GM18870 (cell line): ENCODE measurements around the gene SPDYE4.

Experiments
- ATAC-seq: cut with Tn5 transposase; IDR thresholded peaks from one replicate; pipeline ENCODE4 v1.9.1; 2021; ENCODE audit warnings: moderate library complexity; ENCODE audit not compliant: unreplicated experiment

SPDYE4 gene

DNA sequence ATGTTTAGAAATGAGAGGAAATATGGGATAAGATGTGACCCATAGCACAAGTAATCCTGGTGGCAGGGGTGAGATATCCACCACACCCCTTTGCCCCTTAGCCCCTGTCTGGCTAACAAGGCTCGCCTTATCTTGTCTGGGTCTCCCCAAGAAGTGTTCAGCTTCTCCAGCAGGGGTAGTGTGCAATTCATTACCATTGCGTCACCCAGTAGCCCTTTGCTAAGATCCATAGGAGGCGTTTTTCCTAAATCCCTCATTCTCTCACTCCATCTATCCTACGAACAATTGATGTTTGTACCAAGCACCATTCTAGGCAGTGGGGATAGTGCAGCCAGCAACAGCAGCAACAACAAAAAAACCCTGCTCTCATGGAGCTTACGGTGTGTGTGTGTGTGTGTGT is 44.5 kb downstream of the SPDYE4 start:
- ATAC-seq, result no peak

DNA sequence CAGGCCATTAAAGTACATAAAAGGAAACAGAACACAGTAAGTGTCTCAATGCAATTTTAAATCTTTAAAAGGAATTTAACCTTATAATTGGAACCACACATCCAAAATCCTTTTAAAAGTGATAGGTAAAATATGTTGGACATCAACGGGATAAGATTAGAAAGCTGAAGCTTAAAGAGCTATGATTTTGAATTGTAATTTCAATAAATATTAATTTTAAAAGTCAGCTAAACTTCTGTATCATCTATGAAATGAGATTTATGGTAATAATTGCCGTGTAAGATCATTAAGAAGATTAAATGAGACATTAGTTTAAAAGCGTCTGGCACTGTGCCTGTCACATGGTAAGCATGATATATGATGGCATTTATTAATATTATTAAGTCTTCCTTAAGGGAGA is 45.0 kb downstream of the SPDYE4 start:
- no peak for ATAC-seq

DNA sequence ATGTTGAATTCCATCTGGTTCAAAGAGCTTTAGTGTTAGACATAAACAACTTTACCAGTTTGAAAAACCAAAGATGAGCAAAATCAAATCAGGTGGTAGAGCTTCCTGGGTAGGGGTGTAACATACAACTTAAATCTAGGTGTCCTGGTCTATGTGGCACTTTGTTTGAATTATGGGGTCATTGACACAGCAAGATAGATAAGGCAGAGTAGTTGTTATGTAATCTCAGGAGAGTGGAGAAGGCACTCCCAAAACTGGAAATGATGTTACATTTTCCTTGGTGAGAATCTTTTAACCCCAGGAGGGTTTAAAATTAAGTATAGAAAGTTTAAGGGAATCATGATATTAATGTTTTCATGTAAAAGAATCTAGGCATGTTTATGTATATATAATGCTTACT is 45.6 kb downstream of the SPDYE4 start:
- no peak for ATAC-seq

DNA sequence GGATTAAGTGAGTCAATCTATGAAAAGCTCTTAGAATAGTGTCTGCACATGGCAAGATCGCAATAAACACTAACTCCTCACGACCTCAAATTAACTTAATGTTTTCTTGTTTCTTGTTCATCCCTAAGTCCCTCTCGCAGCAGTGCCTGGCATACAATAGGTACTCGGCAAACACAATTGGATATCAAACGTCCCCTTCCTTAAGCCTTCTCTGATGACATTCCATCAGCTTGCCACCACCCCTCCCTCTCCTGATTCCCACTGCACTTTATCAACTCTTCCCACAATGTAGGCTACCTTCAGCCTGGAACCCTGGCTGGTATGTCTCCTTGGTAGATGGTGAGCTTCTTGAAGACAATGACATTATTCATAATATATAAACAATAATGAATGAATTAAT is 47.1 kb downstream of the SPDYE4 start:
- ATAC-seq, result no peak

DNA sequence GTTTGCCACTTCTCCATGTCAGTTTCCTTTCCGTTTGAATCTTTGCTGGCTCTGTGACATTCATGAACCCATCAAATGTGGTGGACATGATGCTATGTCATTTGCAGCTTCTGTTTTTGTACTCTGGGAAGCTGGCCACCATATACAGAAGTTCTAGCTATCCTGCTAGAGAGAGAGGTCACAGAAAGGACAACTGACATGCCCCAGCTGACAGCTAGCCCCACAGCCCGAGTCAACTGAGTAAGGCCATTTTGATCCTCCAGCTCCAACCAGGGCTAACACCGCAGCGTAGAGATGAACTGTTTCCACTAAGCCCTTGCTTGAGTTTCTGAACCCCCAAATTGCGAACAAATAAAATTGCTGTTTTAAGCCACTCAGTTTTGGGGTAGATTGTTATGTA is 47.5 kb downstream of the SPDYE4 start:
- no peak for ATAC-seq

DNA sequence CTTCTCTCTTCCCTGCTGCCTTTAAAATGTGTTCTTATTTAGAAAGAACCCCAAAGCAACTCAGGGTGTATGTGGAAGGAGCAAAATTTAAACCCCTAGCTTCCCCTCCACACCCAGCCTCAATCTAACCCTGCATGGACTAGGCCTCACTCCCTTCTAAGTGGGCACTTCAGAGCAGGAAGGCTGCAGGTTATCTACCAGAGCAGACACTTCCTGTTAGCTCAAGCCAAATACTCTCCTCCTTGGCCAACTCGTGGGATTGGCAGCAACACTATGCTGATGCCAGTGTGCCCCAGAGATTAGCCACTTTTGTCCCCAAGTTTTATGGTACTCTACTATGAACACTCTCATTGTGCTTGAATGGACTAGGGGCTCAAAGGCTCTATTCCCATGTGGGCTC is 49.3 kb downstream of the SPDYE4 start:
- no peak for ATAC-seq

DNA sequence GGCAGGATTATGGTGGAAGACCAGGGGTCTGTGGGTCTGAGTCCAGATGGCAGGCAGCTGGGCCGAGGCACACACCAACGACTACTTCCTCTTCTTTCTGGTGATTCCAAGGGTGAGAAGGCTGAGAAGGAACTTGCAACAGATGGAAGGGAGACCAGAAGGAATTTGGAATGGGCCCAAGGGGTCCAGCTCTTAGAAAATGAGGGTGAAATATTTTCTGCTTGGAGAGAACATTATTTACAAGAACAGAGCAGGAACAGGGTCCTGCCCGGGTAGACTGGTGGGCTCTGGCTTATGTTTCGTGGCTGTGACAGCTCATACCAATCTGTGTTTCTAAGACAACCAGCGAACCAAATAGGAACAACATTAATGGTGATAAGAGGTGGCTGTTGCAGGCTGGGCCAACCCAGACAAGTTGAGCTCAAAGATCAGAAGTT is 50.3 kb downstream of the SPDYE4 start:
- no peak for ATAC-seq

DNA sequence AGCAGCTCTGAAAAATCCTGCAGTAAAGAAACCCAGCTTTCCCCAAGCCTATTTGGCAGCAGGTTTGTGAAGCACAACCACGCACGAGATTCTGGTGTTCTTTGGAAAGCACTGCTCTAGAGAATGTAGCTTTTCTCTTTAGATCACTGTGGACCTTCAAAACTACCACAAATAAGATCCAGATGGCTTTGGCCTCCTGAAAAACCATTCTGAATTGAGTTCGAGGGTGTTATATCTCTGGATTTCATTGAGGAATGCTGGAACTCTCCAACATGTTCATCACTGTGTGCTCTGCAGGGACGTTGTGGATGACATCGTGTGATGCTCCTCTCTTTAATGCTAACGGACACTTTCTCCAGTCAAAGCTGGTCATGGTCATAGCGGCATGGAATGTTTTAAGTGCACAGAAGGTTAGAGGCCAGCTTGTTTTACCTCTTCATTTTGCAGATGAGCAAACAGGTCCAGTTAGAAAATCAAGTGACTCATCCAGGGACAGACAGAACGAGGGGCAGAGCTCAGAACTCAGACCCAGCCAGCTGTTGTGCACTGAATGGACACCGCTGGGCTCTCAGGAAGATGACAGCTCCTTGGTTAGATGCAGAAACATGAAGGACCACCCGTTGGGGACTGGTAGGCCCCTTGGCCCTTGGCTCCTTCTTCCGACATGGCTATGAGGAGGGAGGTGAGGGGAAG is 50.9 kb downstream of the SPDYE4 start:
- no peak for ATAC-seq

DNA sequence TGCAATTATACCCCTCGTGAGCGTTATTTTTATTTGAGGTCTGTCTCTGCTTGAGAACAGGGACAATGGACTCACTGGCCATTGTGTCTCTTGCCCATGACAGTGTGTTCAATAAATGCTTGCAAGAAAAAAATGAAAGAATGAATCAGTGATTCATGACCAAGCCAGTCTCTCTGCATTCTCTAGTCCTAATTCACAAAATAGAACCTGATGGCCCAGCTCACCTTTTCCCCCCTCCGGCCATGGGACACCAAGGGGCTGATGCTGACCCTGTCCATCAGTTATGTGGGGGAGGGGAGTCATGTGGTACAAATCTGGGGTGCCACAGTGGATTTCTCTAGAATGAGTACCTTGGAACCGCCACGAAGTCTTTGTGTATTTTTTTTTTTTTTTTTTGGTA is 51.9 kb downstream of the SPDYE4 start:
- ATAC-seq, result no peak

DNA sequence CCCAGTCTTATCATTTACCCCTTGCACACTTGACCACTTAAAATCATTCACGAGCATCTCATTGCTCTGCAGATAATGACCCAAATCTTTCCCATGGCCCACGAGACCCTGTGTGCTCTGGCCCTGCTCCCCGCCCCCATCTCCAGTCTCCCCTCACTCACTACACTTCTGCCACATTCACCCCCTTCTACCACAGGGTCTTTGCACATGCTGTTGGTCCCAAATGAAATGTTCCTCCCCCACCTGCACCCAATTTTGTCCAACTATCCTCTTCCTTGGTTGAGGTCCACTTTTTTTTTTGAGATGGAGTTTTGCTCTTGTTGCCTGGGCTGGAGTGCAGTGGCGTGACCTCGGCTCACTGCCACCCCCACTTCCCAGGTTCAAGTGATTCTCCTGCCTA is 52.9 kb downstream of the SPDYE4 start:
- ATAC-seq, result no peak

DNA sequence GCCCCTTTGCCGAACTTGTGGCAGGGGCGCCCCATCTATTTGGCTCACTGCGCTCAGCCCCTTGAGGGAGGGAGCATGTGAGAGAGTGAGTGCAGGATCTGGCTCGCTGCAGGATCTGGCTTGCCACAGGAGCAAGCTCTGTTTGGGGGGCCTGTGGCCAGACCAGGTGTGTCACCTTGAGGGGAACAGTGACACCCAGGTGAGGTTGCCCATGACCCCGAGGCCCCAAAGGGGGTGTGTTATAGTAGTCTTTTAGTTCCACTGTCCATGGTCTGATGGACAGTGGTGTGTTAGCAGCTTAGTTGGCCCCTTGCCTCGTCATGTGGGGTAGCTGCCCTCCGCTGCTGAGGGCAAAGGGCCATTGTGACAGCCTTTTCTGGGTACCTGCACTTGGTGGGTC is 55.3 kb downstream of the SPDYE4 start:
- ATAC-seq, result no peak

DNA sequence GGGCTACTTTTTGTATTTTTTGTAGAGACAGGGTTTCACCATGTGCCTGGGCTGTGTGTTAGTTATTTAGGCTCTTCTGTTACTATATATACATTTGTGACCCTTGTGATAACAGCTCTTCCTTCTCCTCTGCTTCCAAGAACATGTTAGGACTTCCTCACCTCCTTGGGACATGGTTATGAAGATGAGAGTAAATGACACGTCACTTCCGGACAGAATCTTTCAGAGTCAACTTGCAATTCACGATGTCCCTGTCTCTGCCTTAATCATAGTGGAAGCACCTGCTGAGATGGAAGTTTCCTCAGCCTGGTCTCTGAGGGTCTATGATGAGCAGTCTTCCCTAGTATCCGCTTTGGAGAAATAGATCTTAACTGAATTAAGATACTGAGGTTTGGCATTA is 56.6 kb downstream of the SPDYE4 start:
- ATAC-seq, result no peak

DNA sequence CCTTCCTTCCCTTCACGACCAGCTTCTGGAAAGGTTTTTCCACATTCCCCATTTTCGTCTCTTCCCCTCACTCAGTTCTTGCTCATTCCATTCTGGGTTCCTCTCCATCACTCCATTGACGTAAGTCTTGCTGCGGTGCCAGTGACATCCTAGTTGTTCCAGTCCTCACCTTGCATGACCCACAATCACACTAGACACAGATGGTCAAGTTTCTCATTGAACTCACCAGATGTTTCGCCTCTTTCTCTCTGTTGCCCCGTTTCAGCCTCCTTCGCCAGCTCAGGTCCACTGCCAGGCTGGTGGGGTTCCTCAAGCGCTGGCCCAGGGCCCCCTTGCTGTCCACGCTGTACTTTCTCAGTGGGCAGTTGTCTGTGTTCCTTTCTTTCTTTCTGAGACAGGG is 57.1 kb downstream of the SPDYE4 start:
- ATAC-seq, result no peak
